ENCODE results near the gene LPCAT2.

LPCAT2 gene

GRCh38 chr16:55482056-55482455, 26.8 kb upstream of the LPCAT2 start:
- DNase-seq, result no peak

- no peak for DNase-seq
Observed at GRCh38 chr16:55487048-55487803, 21.6 kb upstream of the LPCAT2 start.

- DNase-seq, result no peak
Observed at GRCh38 chr16:55488306-55488705, 20.6 kb upstream of the LPCAT2 start.

- DNase-seq, result no peak
Observed at GRCh38 chr16:55489119-55489955, 19.5 kb upstream of the LPCAT2 start.

- DNase-seq, result no peak
Observed at GRCh38 chr16:55489956-55490265, 19.0 kb upstream of the LPCAT2 start.

GRCh38 chr16:55490301-55490700, 18.6 kb upstream of the LPCAT2 start:
- DNase-seq, result no peak

GRCh38 chr16:55491691-55492090, 17.2 kb upstream of the LPCAT2 start:
- no peak for DNase-seq

- DNase-seq, result no peak
Observed at GRCh38 chr16:55492756-55493380, 16.0 kb upstream of the LPCAT2 start.

- DNase-seq, result no peak
Observed at GRCh38 chr16:55494994-55495421, 13.9 kb upstream of the LPCAT2 start.

GRCh38 chr16:55495616-55496289, 13.1 kb upstream of the LPCAT2 start:
- no peak for DNase-seq

GRCh38 chr16:55496509-55497145, 12.2 kb upstream of the LPCAT2 start:
- no peak for DNase-seq

- DNase-seq, result no peak
Observed at GRCh38 chr16:55497558-55497957, 11.3 kb upstream of the LPCAT2 start.

- DNase-seq, result no peak
Observed at GRCh38 chr16:55498101-55498500, 10.8 kb upstream of the LPCAT2 start.

GRCh38 chr16:55499281-55499680, 9.6 kb upstream of the LPCAT2 start:
- DNase-seq, result no peak

GRCh38 chr16:55499951-55500529, 8.8 kb upstream of the LPCAT2 start:
- DNase-seq, result no peak

- no peak for DNase-seq
Observed at GRCh38 chr16:55500530-55501011, 8.3 kb upstream of the LPCAT2 start.

GRCh38 chr16:55501549-55502322, 7.1 kb upstream of the LPCAT2 start:
- no peak for DNase-seq

GRCh38 chr16:55502801-55503366, 6.0 kb upstream of the LPCAT2 start:
- DNase-seq, result no peak

GRCh38 chr16:55503726-55504550, 4.9 kb upstream of the LPCAT2 start:
- no peak for DNase-seq
